Measurements from ENCODE around the gene GMDS. TPM values are rescaled to one million over a fixed set of nuclear protein-coding genes. Genes with fewer than 3 reads are reported as not detected.

Gene GMDS
- total and polyA plus RNA-seq, 11 donors: 4.5 to 10.7 (median 7.0) TPM

DNA sequence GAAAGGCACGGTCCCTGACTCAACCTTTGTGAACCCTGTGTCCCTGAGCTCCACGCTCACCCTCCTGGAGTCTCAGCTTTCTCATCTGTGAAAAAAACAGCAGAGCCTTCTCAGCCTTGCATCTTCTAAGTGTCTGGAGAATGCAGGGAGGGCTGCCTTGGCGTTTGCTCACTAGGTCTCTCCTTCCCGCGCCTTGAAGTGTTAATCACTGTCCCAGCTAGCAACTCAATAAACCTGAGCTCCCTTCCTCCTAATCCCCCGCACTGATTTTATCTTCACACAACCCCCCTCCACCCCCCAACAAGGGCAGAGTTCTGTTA, 670.6 kb downstream of the GMDS start:
- Histone ChIP-seq H3K4me3 (peak overlapping the region in 1 of 12 donors; percentile 38), H3K27ac (peak overlapping the region in 7 of 12 donors; percentile 22 to 76 (median 50)), H3K9me3 (peaks cover 0 to 25% (median 15%) of the 10 kb centered on the region in 12 donors), H3K4me1 (peaks cover 0 to 21% (median 0%) of the 10 kb centered on the region in 12 donors), H3K36me3 (no peaks in the 10 kb centered on the region), H3K27me3 (no peaks in the 10 kb centered on the region)
- intact Hi-C loops (cut with DNase I): no loop called here
- ATAC-seq (peak in 1 of 4 donors; percentile 14), DNase-seq (no peak)
- TF ChIP-seq POLR2A (IDR thresholded peaks at IDR 0.05): no peak
- TF ChIP-seq, protein P1, sequence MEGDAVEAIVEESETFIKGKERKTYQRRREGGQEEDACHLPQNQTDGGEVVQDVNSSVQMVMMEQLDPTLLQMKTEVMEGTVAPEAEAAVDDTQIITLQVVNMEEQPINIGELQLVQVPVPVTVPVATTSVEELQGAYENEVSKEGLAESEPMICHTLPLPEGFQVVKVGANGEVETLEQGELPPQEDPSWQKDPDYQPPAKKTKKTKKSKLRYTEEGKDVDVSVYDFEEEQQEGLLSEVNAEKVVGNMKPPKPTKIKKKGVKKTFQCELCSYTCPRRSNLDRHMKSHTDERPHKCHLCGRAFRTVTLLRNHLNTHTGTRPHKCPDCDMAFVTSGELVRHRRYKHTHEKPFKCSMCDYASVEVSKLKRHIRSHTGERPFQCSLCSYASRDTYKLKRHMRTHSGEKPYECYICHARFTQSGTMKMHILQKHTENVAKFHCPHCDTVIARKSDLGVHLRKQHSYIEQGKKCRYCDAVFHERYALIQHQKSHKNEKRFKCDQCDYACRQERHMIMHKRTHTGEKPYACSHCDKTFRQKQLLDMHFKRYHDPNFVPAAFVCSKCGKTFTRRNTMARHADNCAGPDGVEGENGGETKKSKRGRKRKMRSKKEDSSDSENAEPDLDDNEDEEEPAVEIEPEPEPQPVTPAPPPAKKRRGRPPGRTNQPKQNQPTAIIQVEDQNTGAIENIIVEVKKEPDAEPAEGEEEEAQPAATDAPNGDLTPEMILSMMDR (IDR thresholded peaks at IDR 0.05): no peak
- WGBS, 4 donors: 71 to 85% (median 76%) methylated on average over 6 of the region's 6 CpGs

DNA sequence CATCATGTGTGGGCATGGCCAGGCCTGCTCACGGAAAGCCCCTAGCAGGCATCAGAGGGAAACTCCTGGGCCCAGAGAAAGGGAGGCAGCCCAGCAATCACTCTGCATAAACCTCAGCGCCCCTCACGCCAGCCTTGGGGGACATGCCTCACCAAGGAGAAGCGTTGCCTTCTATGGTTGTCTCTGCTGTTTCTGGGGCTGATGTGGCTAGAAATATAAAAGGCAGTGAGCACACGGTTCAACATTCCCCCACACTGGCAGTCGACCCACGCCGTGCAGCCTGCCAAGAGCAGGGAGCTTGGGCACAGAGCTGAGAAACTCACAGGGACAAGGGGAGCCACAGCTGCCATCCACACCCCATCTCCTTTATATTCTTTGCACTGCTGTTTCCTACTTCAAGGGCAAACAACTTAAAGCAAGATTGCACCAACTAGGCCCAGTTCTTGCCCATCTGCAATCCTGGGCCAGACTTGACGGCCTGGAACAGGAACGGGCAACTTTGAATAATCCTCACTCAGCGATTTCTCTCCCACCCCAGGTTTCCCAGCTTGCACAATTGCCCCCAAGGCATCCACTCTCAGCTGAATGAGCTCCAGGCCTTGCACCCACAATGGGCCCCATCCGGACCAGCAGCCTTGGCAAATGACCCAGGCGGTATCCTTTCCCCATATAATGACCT, 671.2 kb downstream of the GMDS start:
- no peak for TF ChIP-seq POLR2A (IDR thresholded peaks at IDR 0.05)
- TF ChIP-seq, protein P1 (IDR thresholded peaks at IDR 0.05): no peak

More for the DNA sequence above, 671.2 kb downstream of the GMDS start:
- peak; percentile 28 to 64 (median 49) for ATAC-seq
- Histone ChIP-seq H3K4me3 (no peak overlapping the region), H3K36me3 (no peaks in the 10 kb centered on the region), H3K9me3 (peaks cover 0 to 31% (median 20%) of the 10 kb centered on the region in 12 donors), H3K27ac (no peak overlapping the region), H3K27me3 (no peaks in the 10 kb centered on the region), H3K4me1 (peaks cover 0 to 21% (median 0%) of the 10 kb centered on the region in 12 donors)
- 83 to 88% (median 84%) methylated on average over 13 of the region's 13 CpGs for WGBS, 4 donors
- intact Hi-C loops (cut with DNase I): no loop called here
- DNase-seq: no peak

All from heart left ventricle (tissue), 16 donors.